ENCODE results near the gene CEP128. TPM values are rescaled to one million over a fixed set of nuclear protein-coding genes. Genes with fewer than 3 reads are reported as not detected.

Gene CEP128
- polyA plus RNA-seq, 1 donor (not counting 4 experiments of a cell fraction or from before 2014, with no cell fraction given): 2.6 TPM

GRCh38 chr14:80862983-80863382 is 78.6 kb downstream of the CEP128 start:
- H3K4me1 ChIP-seq (ENCODE audit: control insufficient read depth, extremely low read depth, insufficient read depth, low read length): peaks cover 4% of the 10 kb centered on the region
- TF ChIP-seq EZH2 (IDR thresholded peaks at IDR 0.05; ENCODE audit: low read length) (no peak), CTCF (optimal IDR thresholded peaks at IDR 0.05 in 1 of 3, IDR thresholded peaks at IDR 0.05 in 1 of 3, conservative IDR thresholded peaks at IDR 0.05 in 1 of 3; ENCODE audit: extremely low read depth in 1 of 3, insufficient read depth in 2 of 3, low read length in 3 of 3) (no peak)
- no peak overlapping the region for H3K9ac ChIP-seq (ENCODE audit: control insufficient read depth, extremely low read depth, insufficient read depth, low read length)
- no peaks in the 10 kb centered on the region for H3K9me3 ChIP-seq (ENCODE audit: control insufficient read depth, low read depth, low read length)
- H3K4me3 ChIP-seq (ENCODE audit: control insufficient read depth in 2 of 3, extremely low read depth in 1 of 3, insufficient read depth in 2 of 3, low read depth in 1 of 3, low read length in 3 of 3): no peak overlapping the region
- DNase-seq (ENCODE audit: low read depth, low spot score) (no peak), FAIRE-seq (no peak)
- no peak overlapping the region for H3K27ac ChIP-seq (ENCODE audit: control insufficient read depth, insufficient read depth, low read length)
- no peak overlapping the region for H2AFZ ChIP-seq (ENCODE audit: control insufficient read depth, low read length)
- dilution Hi-C loops (cut with MboI; ENCODE audit: extremely low pct_ligation_motif_present, low sequenced_read_pairs): loop anchor here (25.0 kb wide), 1 partner anchor 1901 kb away; no protein-coding TSS in a partner anchor
- H4K20me1 ChIP-seq (ENCODE audit: control insufficient read depth, extremely low read depth, insufficient read depth, low read length): no peaks in the 10 kb centered on the region
- H3K79me2 ChIP-seq (ENCODE audit: control insufficient read depth, insufficient read depth, low read length): peaks cover 3% of the 10 kb centered on the region
- no peaks in the 10 kb centered on the region for H3K36me3 ChIP-seq (ENCODE audit: control insufficient read depth in 2 of 2, extremely low read depth in 1 of 2, insufficient read depth in 2 of 2, low read length in 2 of 2)
- H3K27me3 ChIP-seq (ENCODE audit: control insufficient read depth, extremely low read depth, insufficient read depth, low read length): no peaks in the 10 kb centered on the region
- no peak overlapping the region for H3K4me2 ChIP-seq (ENCODE audit: control insufficient read depth, extremely low read depth, insufficient read depth, low read depth, low read length)
- H3K9me1 ChIP-seq (ENCODE audit: control insufficient read depth, extremely low read depth, insufficient read depth, low read length): no peaks in the 10 kb centered on the region

GRCh38 chr14:80862541-80862940 is 79.0 kb downstream of the CEP128 start:
- Histone ChIP-seq H3K4me1 (ENCODE audit: control insufficient read depth, extremely low read depth, insufficient read depth, low read length) (peaks cover 4% of the 10 kb centered on the region), H4K20me1 (ENCODE audit: control insufficient read depth, extremely low read depth, insufficient read depth, low read length) (no peaks in the 10 kb centered on the region), H2AFZ (ENCODE audit: control insufficient read depth, low read length) (no peak overlapping the region), H3K27ac (ENCODE audit: control insufficient read depth, insufficient read depth, low read length) (no peak overlapping the region), H3K9ac (ENCODE audit: control insufficient read depth, extremely low read depth, insufficient read depth, low read length) (no peak overlapping the region), H3K9me1 (ENCODE audit: control insufficient read depth, extremely low read depth, insufficient read depth, low read length) (no peaks in the 10 kb centered on the region), H3K9me3 (ENCODE audit: control insufficient read depth, low read depth, low read length) (no peaks in the 10 kb centered on the region), H3K4me2 (ENCODE audit: control insufficient read depth, extremely low read depth, insufficient read depth, low read depth, low read length) (no peak overlapping the region), H3K36me3 (ENCODE audit: control insufficient read depth in 2 of 2, extremely low read depth in 1 of 2, insufficient read depth in 2 of 2, low read length in 2 of 2) (no peaks in the 10 kb centered on the region), H3K4me3 (ENCODE audit: control insufficient read depth in 2 of 3, extremely low read depth in 1 of 3, insufficient read depth in 2 of 3, low read depth in 1 of 3, low read length in 3 of 3) (no peak overlapping the region), H3K79me2 (ENCODE audit: control insufficient read depth, insufficient read depth, low read length) (peaks cover 3% of the 10 kb centered on the region), H3K27me3 (ENCODE audit: control insufficient read depth, extremely low read depth, insufficient read depth, low read length) (no peaks in the 10 kb centered on the region)
- DNase-seq (ENCODE audit: low read depth, low spot score) (no peak), FAIRE-seq (no peak)
- dilution Hi-C loops (cut with MboI; ENCODE audit: extremely low pct_ligation_motif_present, low sequenced_read_pairs): loop anchor here (25.0 kb wide), 1 partner anchor 1900 kb away; no protein-coding TSS in a partner anchor
- TF ChIP-seq EZH2 (IDR thresholded peaks at IDR 0.05; ENCODE audit: low read length) (no peak), CTCF (optimal IDR thresholded peaks at IDR 0.05 in 1 of 3, IDR thresholded peaks at IDR 0.05 in 1 of 3, conservative IDR thresholded peaks at IDR 0.05 in 1 of 3; ENCODE audit: extremely low read depth in 1 of 3, insufficient read depth in 2 of 3, low read length in 3 of 3) (no peak)
